Eye (tissue), 1 donor: ENCODE data around the gene TBX1.

Experiments used
- DNase-seq: peaks from one replicate; pipeline ENCODE4 v3.0.0-alpha.2; 2015

The TBX1 gene

GRCh38 chr22:19738664-19739447 is 21.7 kb upstream of the TBX1 start:
- no peak for DNase-seq

GRCh38 chr22:19739448-19739895 is 21.1 kb upstream of the TBX1 start:
- no peak for DNase-seq

GRCh38 chr22:19739911-19740449 is 20.6 kb upstream of the TBX1 start:
- DNase-seq = no peak

GRCh38 chr22:19740586-19740985 is 20.0 kb upstream of the TBX1 start:
- DNase-seq = peak; percentile 38

GRCh38 chr22:19741053-19741452 is 19.5 kb upstream of the TBX1 start:
- DNase-seq = no peak

- DNase-seq = no peak
Measured at GRCh38 chr22:19742160-19743066, 18.2 kb upstream of the TBX1 start.

GRCh38 chr22:19743081-19743480 is 17.5 kb upstream of the TBX1 start:
- no peak for DNase-seq

- DNase-seq = no peak
Measured at GRCh38 chr22:19743651-19744050, 16.9 kb upstream of the TBX1 start.

GRCh38 chr22:19744350-19745006 is 16.1 kb upstream of the TBX1 start:
- no peak for DNase-seq

- no peak for DNase-seq
Measured at GRCh38 chr22:19745155-19746101, 15.2 kb upstream of the TBX1 start.

- DNase-seq = no peak
Measured at GRCh38 chr22:19746726-19747125, 13.9 kb upstream of the TBX1 start.

GRCh38 chr22:19747551-19747950 is 13.0 kb upstream of the TBX1 start:
- DNase-seq = no peak

GRCh38 chr22:19748139-19748538 is 12.4 kb upstream of the TBX1 start:
- DNase-seq = no peak

GRCh38 chr22:19748991-19749664 is 11.4 kb upstream of the TBX1 start:
- no peak for DNase-seq

GRCh38 chr22:19749876-19750275 is 10.7 kb upstream of the TBX1 start:
- no peak for DNase-seq

- DNase-seq = peak; percentile 45
Measured at GRCh38 chr22:19750507-19751490, 9.8 kb upstream of the TBX1 start.

- no peak for DNase-seq
Measured at GRCh38 chr22:19751497-19752245, 8.9 kb upstream of the TBX1 start.

- no peak for DNase-seq
Measured at GRCh38 chr22:19753090-19753842, 7.3 kb upstream of the TBX1 start.
